ENCODE results near the gene TMEM87B.

- no peak for TF ChIP-seq POLR2A (IDR thresholded peaks at IDR 0.05; ENCODE audit: low read length)
- TF ChIP-seq GATA1 (IDR thresholded peaks at IDR 0.05; ENCODE audit: low read depth, low read length) = no peak
Observed at GRCh38 chr2:112153179-112153490, 98.1 kb downstream of the TMEM87B start.
